Hepatocyte (in vitro differentiated cells): ENCODE data around the gene FALEC.

ENCODE experiments used
- CTCF ChIP-seq: fragments of 200-600 bp; sonication (generic); IDR thresholded peaks from 2 replicates; pipeline ENCODE4 v1.5.1; 2016; ENCODE audit warnings: antibody characterized with exemption, mild to moderate bottlenecking; ENCODE audit not compliant: poor library complexity
- EZH2phosphoT487 ChIP-seq: fragments of 200-600 bp; sonication (generic); IDR thresholded peaks from one replicate; pipeline ENCODE4 v1.6.1; 2018; ENCODE audit warnings: antibody characterized with exemption, mild to moderate bottlenecking, low read depth, moderate library complexity; ENCODE audit not compliant: unreplicated experiment, severe bottlenecking

DNA sequence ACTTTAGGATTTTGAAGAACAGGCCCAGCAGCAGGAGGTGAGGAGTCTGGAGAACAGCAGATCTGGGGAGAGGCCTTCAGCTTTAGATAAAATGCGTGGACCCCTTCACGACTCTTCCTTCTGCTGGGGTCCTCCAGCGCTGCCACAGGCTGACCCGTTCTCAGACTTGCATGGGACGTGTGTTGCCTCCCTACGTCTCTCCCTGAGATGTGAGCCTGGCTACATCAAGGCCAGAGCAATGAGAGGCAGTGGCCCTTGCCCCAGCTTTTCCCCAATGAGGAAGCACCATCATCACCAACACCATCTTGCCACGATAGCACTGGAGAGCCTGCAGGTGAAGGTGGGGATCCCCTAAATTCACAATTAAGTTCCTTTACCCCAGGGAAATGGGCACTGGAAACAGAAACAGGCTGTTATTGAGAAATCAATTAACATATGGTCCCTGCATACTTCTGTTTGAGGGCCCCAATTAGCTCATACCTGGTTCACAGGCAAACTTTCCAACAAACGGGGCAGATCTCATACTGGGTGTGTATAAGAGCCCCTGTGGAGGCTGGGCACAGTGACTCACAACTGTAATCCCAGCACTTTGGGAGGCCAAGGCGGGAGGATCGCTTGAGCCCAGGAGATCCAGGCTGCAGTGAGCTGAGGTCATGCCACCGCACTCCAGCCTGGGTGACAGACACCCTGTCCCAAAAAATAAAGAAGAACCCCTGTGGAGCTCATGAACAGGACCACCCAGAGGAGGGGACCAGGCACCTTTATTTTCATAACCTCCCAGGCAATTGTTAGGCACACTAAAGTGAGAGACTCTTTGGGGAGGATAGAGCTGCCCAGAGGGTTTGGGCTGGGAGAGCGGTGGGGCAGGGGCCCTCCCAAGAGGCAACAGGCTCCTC is 21.5 kb downstream of the FALEC start:
- TF ChIP-seq CTCF (no peak), EZH2phosphoT487 (no peak)
